Epithelial cell of esophagus (primary cell): ENCODE data around the gene GPC6.

ENCODE experiments used
- DNase-seq: peaks from one replicate; pipeline ENCODE4 v3.0.0; 2010; ENCODE audit warnings: low read depth
- H3K4me3 ChIP-seq: 2 replicates; pipeline ENCODE4 v1.5.1; 2011; ENCODE audit warnings: mild to moderate bottlenecking, low read length, control low read depth
- CTCF ChIP-seq: IDR thresholded peaks from 2 replicates; pipeline ENCODE4 v1.5.1; 2011; ENCODE audit warnings: low read depth, mild to moderate bottlenecking, low read length, control low read depth, inconsistent platforms; ENCODE audit not compliant: insufficient read depth; ENCODE audit errors: missing control alignments

The GPC6 gene

DNA sequence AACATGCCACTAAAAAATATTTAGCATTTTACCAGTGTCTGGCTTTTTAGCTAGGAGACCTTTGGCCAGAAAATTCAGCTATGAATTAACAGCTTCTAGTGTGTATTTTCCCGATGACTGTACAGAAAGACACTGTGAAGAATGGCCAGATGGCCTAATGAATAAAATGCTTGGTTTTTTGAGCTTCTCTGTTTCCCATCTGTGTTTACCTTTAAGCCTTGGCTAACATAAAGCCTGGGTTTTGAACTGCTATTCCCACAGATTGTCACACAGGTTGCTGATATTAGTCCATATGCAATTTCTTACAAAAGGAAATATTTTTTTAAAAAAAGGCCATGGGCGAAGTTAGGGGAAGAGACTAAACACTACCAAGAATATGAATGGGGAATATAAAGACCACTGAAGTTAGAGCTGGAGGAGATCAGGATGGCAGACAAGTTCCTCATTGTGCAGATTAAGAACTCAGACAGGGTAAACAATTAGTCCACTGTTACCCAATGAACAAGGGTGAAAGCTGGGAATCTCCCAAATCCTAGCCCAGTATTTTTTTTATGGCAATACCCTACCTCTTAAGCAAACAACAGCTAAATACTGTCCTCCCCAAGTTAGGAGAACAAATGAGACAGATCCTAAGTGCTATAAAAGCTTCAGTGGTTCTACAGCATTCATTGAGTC, 1157.8 kb downstream of the GPC6 start:
- no peak overlapping the region for H3K4me3 ChIP-seq
- no peak for DNase-seq
- no peak for TF ChIP-seq CTCF

DNA sequence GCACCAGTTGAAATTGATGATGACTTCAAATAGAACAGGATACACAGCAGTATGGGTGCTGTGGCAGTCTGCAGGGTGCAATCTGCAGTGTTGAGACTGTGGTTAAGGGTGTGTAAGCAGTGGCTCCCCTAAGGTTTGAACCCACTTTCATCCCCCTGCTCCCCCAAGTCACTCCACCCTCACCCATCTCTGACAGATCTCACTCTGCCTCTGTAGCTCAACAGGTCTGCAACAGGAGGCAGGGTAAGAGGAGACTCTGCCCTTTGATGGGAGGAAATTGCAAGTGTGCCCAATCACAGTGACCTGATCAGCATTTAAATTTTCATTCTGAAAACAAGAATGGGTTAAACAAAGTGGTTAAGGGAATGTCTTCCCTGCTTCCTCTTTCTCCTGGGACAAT, 1160.4 kb downstream of the GPC6 start:
- DNase-seq, result no peak
- no peak for TF ChIP-seq CTCF
- H3K4me3 ChIP-seq, result no peak overlapping the region

DNA sequence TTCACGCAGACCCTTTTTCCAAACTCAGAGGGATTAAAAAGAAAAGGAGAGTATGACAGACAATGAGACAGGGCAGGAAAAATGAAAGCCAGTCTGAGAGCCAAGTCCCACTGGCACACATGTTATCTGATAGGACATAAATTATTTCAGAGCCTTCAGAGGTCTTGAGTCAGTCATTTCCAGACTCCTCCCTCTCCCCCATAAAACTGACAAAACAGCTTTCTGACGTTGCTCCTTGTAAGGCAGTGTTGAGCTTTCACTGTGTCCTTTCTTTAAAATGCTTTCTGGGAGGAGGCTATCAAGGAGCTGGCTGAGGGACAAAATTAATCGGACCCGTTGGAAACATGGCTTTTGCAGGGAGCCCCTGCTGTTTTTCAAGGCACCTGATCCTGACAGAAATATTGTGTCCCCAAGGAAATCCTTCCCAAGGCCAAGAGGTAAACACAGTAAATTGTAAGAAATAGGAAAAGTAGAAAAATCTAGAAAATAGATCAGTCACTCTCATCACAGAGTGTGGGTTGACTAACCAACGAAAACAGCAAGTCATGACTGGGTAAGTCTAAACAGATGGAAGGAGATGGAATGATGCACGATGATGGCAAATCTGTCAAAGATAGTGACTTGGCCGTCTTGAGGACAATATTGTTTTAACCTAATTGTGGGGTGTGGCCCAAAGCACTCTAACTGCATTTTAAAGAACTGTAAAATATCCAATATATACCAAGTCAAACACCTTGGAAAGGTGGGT, 1163.2 kb downstream of the GPC6 start:
- no peak for DNase-seq
- H3K4me3 ChIP-seq, result no peak overlapping the region
- no peak for TF ChIP-seq CTCF

DNA sequence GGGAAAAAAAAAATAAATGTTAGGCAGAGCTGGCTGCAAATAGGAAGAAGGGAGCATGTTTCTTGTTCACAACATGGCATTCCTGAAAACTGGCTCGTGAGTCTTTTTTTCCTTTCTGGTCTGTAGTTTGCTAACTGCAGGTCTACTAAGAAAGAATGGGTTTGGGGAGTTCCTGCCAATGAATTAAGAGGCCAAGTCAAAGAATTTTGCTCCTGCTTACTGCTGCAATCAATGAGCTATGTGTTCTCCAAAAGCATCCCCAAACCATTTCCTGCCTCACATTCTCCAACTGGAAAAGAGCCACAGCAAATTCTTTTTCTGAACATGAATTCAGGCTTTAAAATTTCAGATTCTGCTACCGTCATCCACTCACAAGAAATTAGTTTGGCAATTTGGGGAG, 1164.3 kb downstream of the GPC6 start:
- DNase-seq, result no peak
- no peak overlapping the region for H3K4me3 ChIP-seq
- TF ChIP-seq CTCF, result no peak

- no peak for TF ChIP-seq CTCF
- no peak overlapping the region for H3K4me3 ChIP-seq
- no peak for DNase-seq
These were observed 1168.1 kb downstream of the GPC6 start for GRCh38 chr13:94394723-94395122.

- TF ChIP-seq CTCF, result no peak
- no peak overlapping the region for H3K4me3 ChIP-seq
- no peak for DNase-seq
These were observed 1169.3 kb downstream of the GPC6 start for GRCh38 chr13:94395860-94396259.
